Panc1 (cell line): Measurements from ENCODE around the gene SLC24A4. TPM values are rescaled to one million over a fixed set of nuclear protein-coding genes. Genes with fewer than 3 reads are reported as not detected.

Experiments
- ATAC-seq: fragments of 200-7000 bp; cut with Tn5 transposase; 2 replicates; pipeline ENCODE4 v1.9.1; 2020; ENCODE audit warnings: mild to moderate bottlenecking, moderate library complexity
- BruUV-seq: library from RNA; stranded (reverse); fragments of 400-500 nt; replicated peaks from 2 replicates; lab custom pipeline; 2021; lab: Mats Ljungman, UMichigan
- CTCF ChIA-PET: fragments of 300-600 bp; sonication (Branson Sonifier 250); formaldehyde crosslinking; loops from one replicate; lab custom pipeline; 2022; ENCODE audit warnings: antibody characterized with exemption; lab: Charles Lee
- POLR2A ChIA-PET: fragments of 300-600 bp; sonication (Branson Sonifier 250); formaldehyde crosslinking; loops from one replicate; lab custom pipeline; 2022; ENCODE audit warnings: antibody characterized with exemption; lab: Charles Lee
- DNase-seq: peaks from one replicate; pipeline ENCODE4 v3.0.0-alpha.2; 2010; ENCODE audit warnings: low read depth, low spot score
- H3K27ac ChIP-seq: 2 replicates; pipeline ENCODE4 v1.5.1; 2011; ENCODE audit warnings: mild to moderate bottlenecking, low read length, inconsistent platforms
- H3K27me3 ChIP-seq: fragments of 200-500 bp; sonication (Bioruptor generic); 2 replicates; pipeline ENCODE4 v1.6.0; 2014; ENCODE audit warnings: low read length, inconsistent platforms; ENCODE audit not compliant: control insufficient read depth, insufficient read depth
- H3K36me3 ChIP-seq: fragments of 200-500 bp; sonication (Bioruptor generic); 2 replicates; pipeline ENCODE4 v1.5.1; 2014; ENCODE audit warnings: inconsistent platforms, mild to moderate bottlenecking, low read length, moderate library complexity; ENCODE audit not compliant: control insufficient read depth, insufficient read depth
- H3K4me1 ChIP-seq: 2 replicates; pipeline ENCODE4 v1.5.1; 2011; ENCODE audit warnings: inconsistent platforms, mild to moderate bottlenecking, low read length, moderate library complexity; ENCODE audit not compliant: control insufficient read depth, insufficient read depth
- H3K4me3 ChIP-seq, 2 experiments: 2 replicates each; pipeline ENCODE4 v1.5.1; 2011 to 2012; ENCODE audit warnings: low read depth in 2 of 2, low read length in 2 of 2, mild to moderate bottlenecking in 2 of 2, inconsistent platforms in 1 of 2, moderate library complexity in 1 of 2
- H3K9me3 ChIP-seq: fragments of 200-500 bp; sonication (Bioruptor generic); 2 replicates; pipeline ENCODE4 v1.5.1; 2014; ENCODE audit warnings: low read depth, mild to moderate bottlenecking, inconsistent platforms, low read length, moderate library complexity; ENCODE audit not compliant: control insufficient read depth, insufficient read depth
- POLR2AphosphoS5 ChIP-seq: IDR thresholded peaks from 2 replicates; pipeline ENCODE4 v1.6.1; 2012; ENCODE audit warnings: mild to moderate bottlenecking, low read depth, low read length, moderate library complexity
- SIN3A ChIP-seq: IDR thresholded peaks from 2 replicates; pipeline ENCODE4 v1.6.1; 2012; ENCODE audit warnings: low read depth, mild to moderate bottlenecking, low read length, moderate library complexity, borderline replicate concordance; ENCODE audit not compliant: insufficient read depth
- TCF7L2 ChIP-seq: IDR thresholded peaks from 2 replicates; pipeline ENCODE4 v1.6.1; 2011; ENCODE audit warnings: mild to moderate bottlenecking, low read depth, low read length, inconsistent platforms
- in situ Hi-C: cut with HindIII; loops from 2 replicates; pipeline ENCODE4 v1.10.0; 2016; ENCODE audit warnings: low sequenced_read_pairs, low pct_unique_long_range_greater_than_20kb
- intact Hi-C: fragments of 100-400 bp; cut with micrococcal nuclease; formaldehyde crosslinking; loops from one replicate; pipeline ENCODE4 v1.10.0; 2022; ENCODE audit not compliant: unreplicated experiment
- total RNA-seq: library from RNA; stranded (reverse); gene quantifications from one replicate; pipeline ENCODE4 v1.2.1, GENCODE V29; 2021; ENCODE audit not compliant: unreplicated experiment
- TF ChIP-seq, protein P1 (sequence below), 2 experiments: IDR thresholded peaks; 2 replicates each; pipeline ENCODE4 v1.6.1; 2011 to 2012; ENCODE audit warnings: low read depth in 2 of 2, control low read depth in 1 of 2, low read length in 1 of 2, mild to moderate bottlenecking in 1 of 2, moderate library complexity in 1 of 2; ENCODE audit not compliant: insufficient read depth in 1 of 2
- TF ChIP-seq, protein P2 (sequence below): fragments of 450-650 bp; IDR thresholded peaks from 2 replicates; pipeline ENCODE4 v1.5.1; 2017; ENCODE audit warnings: mild to moderate bottlenecking

SLC24A4 gene
- total RNA-seq, 1 experiment from 2014 or later, result not detected

- no peaks in the 10 kb centered on the region for H3K9me3 ChIP-seq
- in situ Hi-C loops, result no loop called here
- intact Hi-C loops, result no loop called here
- ChIA-PET CTCF (no interaction called here), POLR2A (no interaction called here)
- no peaks in the 10 kb centered on the region for H3K36me3 ChIP-seq
- ATAC-seq (no peak), DNase-seq (no peak)
- H3K27ac ChIP-seq, result no peak overlapping the region
- H3K4me3 ChIP-seq, result no peak overlapping the region
- no peaks in the 10 kb centered on the region for H3K4me1 ChIP-seq
- no TSS peak for BruUV-seq
- TF ChIP-seq, protein P1, sequence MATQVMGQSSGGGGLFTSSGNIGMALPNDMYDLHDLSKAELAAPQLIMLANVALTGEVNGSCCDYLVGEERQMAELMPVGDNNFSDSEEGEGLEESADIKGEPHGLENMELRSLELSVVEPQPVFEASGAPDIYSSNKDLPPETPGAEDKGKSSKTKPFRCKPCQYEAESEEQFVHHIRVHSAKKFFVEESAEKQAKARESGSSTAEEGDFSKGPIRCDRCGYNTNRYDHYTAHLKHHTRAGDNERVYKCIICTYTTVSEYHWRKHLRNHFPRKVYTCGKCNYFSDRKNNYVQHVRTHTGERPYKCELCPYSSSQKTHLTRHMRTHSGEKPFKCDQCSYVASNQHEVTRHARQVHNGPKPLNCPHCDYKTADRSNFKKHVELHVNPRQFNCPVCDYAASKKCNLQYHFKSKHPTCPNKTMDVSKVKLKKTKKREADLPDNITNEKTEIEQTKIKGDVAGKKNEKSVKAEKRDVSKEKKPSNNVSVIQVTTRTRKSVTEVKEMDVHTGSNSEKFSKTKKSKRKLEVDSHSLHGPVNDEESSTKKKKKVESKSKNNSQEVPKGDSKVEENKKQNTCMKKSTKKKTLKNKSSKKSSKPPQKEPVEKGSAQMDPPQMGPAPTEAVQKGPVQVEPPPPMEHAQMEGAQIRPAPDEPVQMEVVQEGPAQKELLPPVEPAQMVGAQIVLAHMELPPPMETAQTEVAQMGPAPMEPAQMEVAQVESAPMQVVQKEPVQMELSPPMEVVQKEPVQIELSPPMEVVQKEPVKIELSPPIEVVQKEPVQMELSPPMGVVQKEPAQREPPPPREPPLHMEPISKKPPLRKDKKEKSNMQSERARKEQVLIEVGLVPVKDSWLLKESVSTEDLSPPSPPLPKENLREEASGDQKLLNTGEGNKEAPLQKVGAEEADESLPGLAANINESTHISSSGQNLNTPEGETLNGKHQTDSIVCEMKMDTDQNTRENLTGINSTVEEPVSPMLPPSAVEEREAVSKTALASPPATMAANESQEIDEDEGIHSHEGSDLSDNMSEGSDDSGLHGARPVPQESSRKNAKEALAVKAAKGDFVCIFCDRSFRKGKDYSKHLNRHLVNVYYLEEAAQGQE (IDR thresholded peaks at IDR 0.05; ENCODE audit: insufficient read depth in 1 of 2, low read depth in 2 of 2, low read length in 1 of 2), result no peak
- no peak for TF ChIP-seq TCF7L2
- no peak for TF ChIP-seq POLR2AphosphoS5
- TF ChIP-seq, protein P2, sequence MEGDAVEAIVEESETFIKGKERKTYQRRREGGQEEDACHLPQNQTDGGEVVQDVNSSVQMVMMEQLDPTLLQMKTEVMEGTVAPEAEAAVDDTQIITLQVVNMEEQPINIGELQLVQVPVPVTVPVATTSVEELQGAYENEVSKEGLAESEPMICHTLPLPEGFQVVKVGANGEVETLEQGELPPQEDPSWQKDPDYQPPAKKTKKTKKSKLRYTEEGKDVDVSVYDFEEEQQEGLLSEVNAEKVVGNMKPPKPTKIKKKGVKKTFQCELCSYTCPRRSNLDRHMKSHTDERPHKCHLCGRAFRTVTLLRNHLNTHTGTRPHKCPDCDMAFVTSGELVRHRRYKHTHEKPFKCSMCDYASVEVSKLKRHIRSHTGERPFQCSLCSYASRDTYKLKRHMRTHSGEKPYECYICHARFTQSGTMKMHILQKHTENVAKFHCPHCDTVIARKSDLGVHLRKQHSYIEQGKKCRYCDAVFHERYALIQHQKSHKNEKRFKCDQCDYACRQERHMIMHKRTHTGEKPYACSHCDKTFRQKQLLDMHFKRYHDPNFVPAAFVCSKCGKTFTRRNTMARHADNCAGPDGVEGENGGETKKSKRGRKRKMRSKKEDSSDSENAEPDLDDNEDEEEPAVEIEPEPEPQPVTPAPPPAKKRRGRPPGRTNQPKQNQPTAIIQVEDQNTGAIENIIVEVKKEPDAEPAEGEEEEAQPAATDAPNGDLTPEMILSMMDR, result no peak
- TF ChIP-seq SIN3A, result no peak
- H3K27me3 ChIP-seq, result no peaks in the 10 kb centered on the region
Measured at GRCh38 chr14:92436115-92436776, 113.3 kb downstream of the SLC24A4 start.

GRCh38 chr14:92437309-92437708 lies 114.3 kb downstream of the SLC24A4 start:
- ChIA-PET CTCF (no interaction called here), POLR2A (no interaction called here)
- in situ Hi-C loops, result no loop called here
- ATAC-seq, result no peak
- Histone ChIP-seq H3K4me3 (no peak overlapping the region), H3K4me1 (no peaks in the 10 kb centered on the region), H3K27me3 (no peaks in the 10 kb centered on the region), H3K36me3 (no peaks in the 10 kb centered on the region), H3K27ac (no peak overlapping the region), H3K9me3 (no peaks in the 10 kb centered on the region)
- BruUV-seq, result no TSS peak
- TF ChIP-seq, protein P2, result no peak
- DNase-seq, result no peak
- intact Hi-C loops, result no loop called here
